Ishikawa (cell line): ENCODE measurements around the gene PPM1J.

Source experiments
- CEBPB ChIP-seq: IDR thresholded peaks from 2 replicates; pipeline ENCODE4 v1.6.1; 2012
- CREB1 ChIP-seq: IDR thresholded peaks from 2 replicates; pipeline ENCODE4 v1.6.1; 2012; ENCODE audit warnings: low read depth
- EGR1 ChIP-seq: IDR thresholded peaks from 2 replicates; pipeline ENCODE4 v1.6.1; 2012
- EP300 ChIP-seq: IDR thresholded peaks from 2 replicates; pipeline ENCODE4 v1.6.1; 2012; ENCODE audit warnings: borderline replicate concordance
- FOXM1 ChIP-seq: IDR thresholded peaks from 2 replicates; pipeline ENCODE4 v1.6.1; 2012; ENCODE audit warnings: low read depth, borderline replicate concordance
- NFIC ChIP-seq: IDR thresholded peaks from 2 replicates; pipeline ENCODE4 v1.6.1; 2012
- RAD21 ChIP-seq: IDR thresholded peaks from 2 replicates; pipeline ENCODE4 v1.6.1; 2012; ENCODE audit warnings: low read depth
- TAF1 ChIP-seq: IDR thresholded peaks from 2 replicates; pipeline ENCODE4 v1.6.1; 2012; ENCODE audit warnings: low read depth, mild to moderate bottlenecking
- TCF12 ChIP-seq: IDR thresholded peaks from 2 replicates; pipeline ENCODE4 v1.6.1; 2012; ENCODE audit warnings: low read depth
- TEAD4 ChIP-seq: IDR thresholded peaks from 2 replicates; pipeline ENCODE4 v1.6.1; 2012
- YY1 ChIP-seq: IDR thresholded peaks from 2 replicates; pipeline ENCODE4 v1.6.1; 2012; ENCODE audit warnings: low read depth
- ZBTB7A ChIP-seq: IDR thresholded peaks from 2 replicates; pipeline ENCODE4 v1.6.1; 2012; ENCODE audit warnings: low read depth
- TF ChIP-seq, protein P1 (sequence below): IDR thresholded peaks from 2 replicates; pipeline ENCODE4 v1.6.1; 2012
- TF ChIP-seq, protein P2 (sequence below): IDR thresholded peaks from 2 replicates; pipeline ENCODE4 v1.6.1; 2012
- TF ChIP-seq, protein P3 (sequence below): IDR thresholded peaks from 2 replicates; pipeline ENCODE4 v1.6.1; 2012; ENCODE audit warnings: low read depth, mild to moderate bottlenecking

The PPM1J gene

DNA sequence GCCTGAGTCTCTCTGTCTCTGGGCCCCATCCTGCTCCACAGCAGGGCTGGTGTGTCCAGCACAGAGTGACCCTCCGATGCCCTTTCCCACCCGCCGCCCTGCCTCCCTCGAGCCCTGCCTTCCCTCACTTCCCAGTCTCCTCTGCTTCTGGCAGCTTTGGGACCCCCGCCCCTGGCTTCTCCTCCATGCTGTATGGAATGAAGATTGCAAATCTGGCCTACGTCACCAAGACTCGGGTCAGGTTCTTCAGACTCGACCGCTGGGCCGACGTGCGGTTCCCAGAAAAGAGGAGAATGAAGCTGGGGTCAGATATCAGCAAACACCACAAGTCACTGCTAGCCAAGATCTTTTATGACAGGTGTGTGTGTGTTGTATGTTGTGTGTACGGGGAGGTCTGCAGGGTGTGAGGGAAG, 26.3 kb downstream of the PPM1J start:
- TF ChIP-seq EGR1 (no peak), RAD21 (no peak), FOXM1 (no peak), ZBTB7A (no peak), TAF1 (no peak), TCF12 (no peak), YY1 (no peak), CREB1 (no peak), TEAD4 (no peak), CEBPB (no peak), EP300 (no peak), NFIC (no peak)
- TF ChIP-seq, protein P1, sequence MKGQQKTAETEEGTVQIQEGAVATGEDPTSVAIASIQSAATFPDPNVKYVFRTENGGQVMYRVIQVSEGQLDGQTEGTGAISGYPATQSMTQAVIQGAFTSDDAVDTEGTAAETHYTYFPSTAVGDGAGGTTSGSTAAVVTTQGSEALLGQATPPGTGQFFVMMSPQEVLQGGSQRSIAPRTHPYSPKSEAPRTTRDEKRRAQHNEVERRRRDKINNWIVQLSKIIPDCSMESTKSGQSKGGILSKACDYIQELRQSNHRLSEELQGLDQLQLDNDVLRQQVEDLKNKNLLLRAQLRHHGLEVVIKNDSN, result no peak
- TF ChIP-seq, protein P2, sequence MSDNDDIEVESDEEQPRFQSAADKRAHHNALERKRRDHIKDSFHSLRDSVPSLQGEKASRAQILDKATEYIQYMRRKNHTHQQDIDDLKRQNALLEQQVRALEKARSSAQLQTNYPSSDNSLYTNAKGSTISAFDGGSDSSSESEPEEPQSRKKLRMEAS, result no peak
- TF ChIP-seq, protein P3, sequence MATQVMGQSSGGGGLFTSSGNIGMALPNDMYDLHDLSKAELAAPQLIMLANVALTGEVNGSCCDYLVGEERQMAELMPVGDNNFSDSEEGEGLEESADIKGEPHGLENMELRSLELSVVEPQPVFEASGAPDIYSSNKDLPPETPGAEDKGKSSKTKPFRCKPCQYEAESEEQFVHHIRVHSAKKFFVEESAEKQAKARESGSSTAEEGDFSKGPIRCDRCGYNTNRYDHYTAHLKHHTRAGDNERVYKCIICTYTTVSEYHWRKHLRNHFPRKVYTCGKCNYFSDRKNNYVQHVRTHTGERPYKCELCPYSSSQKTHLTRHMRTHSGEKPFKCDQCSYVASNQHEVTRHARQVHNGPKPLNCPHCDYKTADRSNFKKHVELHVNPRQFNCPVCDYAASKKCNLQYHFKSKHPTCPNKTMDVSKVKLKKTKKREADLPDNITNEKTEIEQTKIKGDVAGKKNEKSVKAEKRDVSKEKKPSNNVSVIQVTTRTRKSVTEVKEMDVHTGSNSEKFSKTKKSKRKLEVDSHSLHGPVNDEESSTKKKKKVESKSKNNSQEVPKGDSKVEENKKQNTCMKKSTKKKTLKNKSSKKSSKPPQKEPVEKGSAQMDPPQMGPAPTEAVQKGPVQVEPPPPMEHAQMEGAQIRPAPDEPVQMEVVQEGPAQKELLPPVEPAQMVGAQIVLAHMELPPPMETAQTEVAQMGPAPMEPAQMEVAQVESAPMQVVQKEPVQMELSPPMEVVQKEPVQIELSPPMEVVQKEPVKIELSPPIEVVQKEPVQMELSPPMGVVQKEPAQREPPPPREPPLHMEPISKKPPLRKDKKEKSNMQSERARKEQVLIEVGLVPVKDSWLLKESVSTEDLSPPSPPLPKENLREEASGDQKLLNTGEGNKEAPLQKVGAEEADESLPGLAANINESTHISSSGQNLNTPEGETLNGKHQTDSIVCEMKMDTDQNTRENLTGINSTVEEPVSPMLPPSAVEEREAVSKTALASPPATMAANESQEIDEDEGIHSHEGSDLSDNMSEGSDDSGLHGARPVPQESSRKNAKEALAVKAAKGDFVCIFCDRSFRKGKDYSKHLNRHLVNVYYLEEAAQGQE, result no peak

DNA sequence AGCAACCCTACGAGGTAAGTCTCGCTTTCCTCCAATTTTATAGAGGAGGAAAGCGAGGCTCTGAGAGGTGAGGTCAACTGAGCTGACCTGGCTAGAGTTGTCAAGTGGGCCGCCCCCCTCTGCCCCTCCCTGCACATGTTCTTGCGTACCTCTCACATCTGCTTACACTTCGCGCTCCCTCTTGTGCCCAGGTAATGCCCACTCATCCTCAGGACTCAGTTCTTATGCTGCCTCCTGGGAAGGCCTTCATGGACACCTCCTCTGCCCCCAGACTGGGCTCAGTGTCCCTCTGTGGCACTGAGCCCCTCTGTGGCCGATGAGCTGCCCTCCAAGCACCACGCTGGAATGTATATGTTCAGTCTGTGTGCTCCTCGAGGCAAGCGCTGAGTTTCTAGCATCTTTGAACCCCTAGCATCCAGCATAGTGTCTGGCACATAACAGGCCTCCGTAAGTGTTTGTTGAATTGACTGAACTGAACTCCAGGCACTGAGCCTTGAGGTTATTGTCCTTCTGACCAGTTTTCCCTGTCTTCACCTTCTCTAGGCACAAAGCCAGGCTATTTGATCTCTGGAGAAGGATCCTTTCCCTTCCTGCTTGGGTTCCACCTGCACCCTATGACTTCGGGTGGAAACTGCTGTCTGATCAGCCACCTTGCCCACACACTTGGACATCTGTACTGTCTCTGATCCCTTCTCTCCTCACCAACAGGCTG, 27.2 kb downstream of the PPM1J start:
- TF ChIP-seq CEBPB (no peak), TCF12 (no peak), TAF1 (no peak), NFIC (no peak), TEAD4 (no peak), RAD21 (no peak), CREB1 (no peak), ZBTB7A (no peak), FOXM1 (no peak), EP300 (no peak)
- TF ChIP-seq, protein P2, result no peak
- TF ChIP-seq, protein P3, result no peak
- TF ChIP-seq, protein P1, result no peak

DNA sequence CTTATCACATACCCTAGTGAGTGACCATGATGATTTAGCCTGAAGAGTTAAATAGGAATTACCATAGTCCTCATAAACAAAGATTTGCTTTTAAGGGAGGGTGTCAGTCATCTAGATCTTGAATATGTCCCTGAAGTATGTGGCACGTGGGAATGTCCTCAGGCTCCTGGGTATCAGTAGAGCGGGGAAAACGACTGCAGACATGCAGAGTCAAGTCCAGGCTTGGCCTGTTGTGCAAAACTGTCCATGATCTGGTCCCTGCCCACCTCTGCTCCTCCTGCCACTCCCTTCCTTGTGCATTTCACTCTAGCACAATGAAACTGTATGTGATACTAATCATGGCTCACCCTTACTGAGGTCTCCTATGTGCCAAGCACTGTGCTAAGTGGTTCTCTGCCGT, 27.8 kb downstream of the PPM1J start:
- TF ChIP-seq CREB1 (no peak), EP300 (no peak), TCF12 (no peak), EGR1 (no peak), YY1 (no peak), NFIC (no peak), CEBPB (no peak), ZBTB7A (no peak), FOXM1 (no peak)
- TF ChIP-seq, protein P2, result no peak

DNA sequence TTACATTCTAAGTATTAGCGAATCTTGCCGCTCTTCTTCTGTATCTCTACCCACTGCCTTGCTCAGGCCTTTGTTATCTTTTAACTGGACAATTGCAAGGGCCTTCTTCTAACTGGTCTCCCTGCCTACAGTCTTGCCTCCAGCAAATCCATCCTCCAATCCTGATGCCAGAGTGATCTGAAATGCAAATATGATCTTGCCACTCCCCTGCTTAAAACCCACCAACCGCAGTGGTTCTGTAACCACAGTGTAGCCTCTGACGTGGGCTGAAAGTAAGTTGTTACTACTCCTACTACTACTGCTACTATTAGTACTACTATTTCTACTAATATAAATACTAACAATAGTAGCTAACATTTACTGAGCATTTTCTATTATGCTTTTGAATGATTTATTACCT, 28.3 kb downstream of the PPM1J start:
- TF ChIP-seq EGR1 (no peak), CREB1 (no peak), RAD21 (no peak), CEBPB (no peak)
- TF ChIP-seq, protein P1, result no peak
- TF ChIP-seq, protein P2, result no peak

DNA sequence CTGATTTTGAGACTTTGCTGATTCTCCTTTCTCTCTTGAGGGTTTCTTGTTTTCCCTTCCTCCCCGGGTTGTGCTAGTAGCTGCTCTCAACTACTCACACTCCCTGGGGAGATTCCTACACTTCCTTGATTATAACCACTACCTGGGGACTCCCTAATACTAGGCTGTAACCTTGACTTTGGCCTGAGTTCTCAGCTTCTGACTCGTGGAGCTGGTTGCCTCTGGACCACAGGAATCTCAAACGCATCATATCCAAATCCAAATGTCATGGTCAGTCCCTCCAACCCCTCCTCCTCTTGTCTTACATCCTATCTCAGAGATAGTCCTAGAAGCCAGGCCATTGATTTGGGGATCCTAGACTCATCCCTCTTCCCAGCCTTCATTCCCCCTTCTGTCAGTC, 28.7 kb downstream of the PPM1J start:
- TF ChIP-seq FOXM1 (no peak), EP300 (no peak), YY1 (no peak), TCF12 (no peak), EGR1 (no peak), CREB1 (no peak), TAF1 (no peak), TEAD4 (no peak), RAD21 (no peak), CEBPB (no peak), NFIC (no peak), ZBTB7A (no peak)
- TF ChIP-seq, protein P3, result no peak
- TF ChIP-seq, protein P2, result no peak
- TF ChIP-seq, protein P1, result no peak
